Esophagus muscularis mucosa (tissue), 3 donors: ENCODE results near the gene HERC3.

Experiments
- POLR2A ChIP-seq: fragments of 450-650 bp; IDR thresholded peaks from one replicate; pipeline ENCODE4 v1.6.1; 2017; ENCODE audit warnings: antibody characterized with exemption, moderate library complexity, mild to moderate bottlenecking, low read depth
- TF ChIP-seq, protein P1 (sequence below), 3 experiments: fragments of 200-600 bp in 2 of 3; fragments of 450-650 bp in 1 of 3; sonication (generic) in 2 of 3; IDR thresholded peaks; one replicate each; pipeline ENCODE4 v1.5.1; 2017 to 2019; ENCODE audit warnings: antibody characterized with exemption in 3 of 3, mild to moderate bottlenecking in 2 of 3, moderate library complexity in 1 of 3

- TF ChIP-seq, protein P1, sequence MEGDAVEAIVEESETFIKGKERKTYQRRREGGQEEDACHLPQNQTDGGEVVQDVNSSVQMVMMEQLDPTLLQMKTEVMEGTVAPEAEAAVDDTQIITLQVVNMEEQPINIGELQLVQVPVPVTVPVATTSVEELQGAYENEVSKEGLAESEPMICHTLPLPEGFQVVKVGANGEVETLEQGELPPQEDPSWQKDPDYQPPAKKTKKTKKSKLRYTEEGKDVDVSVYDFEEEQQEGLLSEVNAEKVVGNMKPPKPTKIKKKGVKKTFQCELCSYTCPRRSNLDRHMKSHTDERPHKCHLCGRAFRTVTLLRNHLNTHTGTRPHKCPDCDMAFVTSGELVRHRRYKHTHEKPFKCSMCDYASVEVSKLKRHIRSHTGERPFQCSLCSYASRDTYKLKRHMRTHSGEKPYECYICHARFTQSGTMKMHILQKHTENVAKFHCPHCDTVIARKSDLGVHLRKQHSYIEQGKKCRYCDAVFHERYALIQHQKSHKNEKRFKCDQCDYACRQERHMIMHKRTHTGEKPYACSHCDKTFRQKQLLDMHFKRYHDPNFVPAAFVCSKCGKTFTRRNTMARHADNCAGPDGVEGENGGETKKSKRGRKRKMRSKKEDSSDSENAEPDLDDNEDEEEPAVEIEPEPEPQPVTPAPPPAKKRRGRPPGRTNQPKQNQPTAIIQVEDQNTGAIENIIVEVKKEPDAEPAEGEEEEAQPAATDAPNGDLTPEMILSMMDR (IDR thresholded peaks at IDR 0.05), result no peak
- TF ChIP-seq POLR2A, result no peak
Measured at GRCh38 chr4:88745175-88745574, 152.9 kb downstream of the HERC3 start.
